Measurements from ENCODE around the gene POU2AF1. TPM values are rescaled to one million over a fixed set of nuclear protein-coding genes. Genes with fewer than 3 reads are reported as not detected.

POU2AF1 gene
- total and polyA plus RNA-seq, 2 of the 13 experiments (the other 11 are each of a cell fraction or from before 2014, with no cell fraction given) = 1.9 to 3.6 TPM

GRCh38 chr11:111412293-111412692, 33.2 kb upstream of the POU2AF1 start:
- Histone ChIP-seq H3K9me3 (ENCODE audit: low read length) (no peaks in the 10 kb centered on the region), H3K79me2 (ENCODE audit: insufficient read depth, low read length) (no peaks in the 10 kb centered on the region), H3K4me2 (ENCODE audit: low read depth, low read length) (no peak overlapping the region), H3K4me3 (replicated peaks in 1 of 3; ENCODE audit: insufficient read depth in 1 of 3, low read depth in 2 of 3, low read length in 3 of 3) (no peak overlapping the region), H3K36me3 (replicated peaks in 1 of 2; ENCODE audit: control insufficient read depth in 1 of 2, insufficient read depth in 2 of 2, low read length in 2 of 2) (no peaks in the 10 kb centered on the region), H4K20me1 (ENCODE audit: insufficient read depth, low read length) (no peaks in the 10 kb centered on the region), H2AFZ (ENCODE audit: low read length) (no peak overlapping the region), H3K27me3 (ENCODE audit: control insufficient read depth in 1 of 2, insufficient read depth in 2 of 2, low read length in 2 of 2) (no peaks in the 10 kb centered on the region), H3K4me1 (ENCODE audit: insufficient read depth, low read length) (peaks cover 48% of the 10 kb centered on the region), H3K9ac (ENCODE audit: insufficient read depth, low read depth, low read length) (no peak overlapping the region), H3K27ac (ENCODE audit: extremely low read length, insufficient read depth, low read length) (no peak overlapping the region)
- ChIA-PET POLR2A (interaction anchor here (1.3 kb wide), 1 partner anchor 45 kb away, joined by 3 read pairs; no protein-coding TSS in a partner anchor), CTCF (ENCODE audit: low intra/inter-chr PET ratio, low total read pairs) (no interaction called here)
- in situ Hi-C loops (cut with HindIII; ENCODE audit: extremely low pct_ligation_motif_present, low pct_unique_long_range_greater_than_20kb) = no loop called here
- TF ChIP-seq MAFK (conservative IDR thresholded peaks at IDR 0.05 in 1 of 2, IDR thresholded peaks at IDR 0.05 in 1 of 2; ENCODE audit: low read length in 2 of 2) (peak; percentile 39 to 72; a peak in 3 of 4 replicates), ZNF557 (CRISPR knock-in tag; IDR thresholded peaks at IDR 0.05) (no peak), MAFF (IDR thresholded peaks at IDR 0.05; ENCODE audit: low read depth, low read length) (peak; percentile 56; the same call in 1 of the 2 replicates)
- no peak for ATAC-seq
- intact Hi-C loops (cut with micrococcal nuclease; ENCODE audit: unreplicated experiment) = no loop called here
- no peak for DNase-seq (ENCODE audit: low spot score)
- no TSS peak for BruUV-seq (replicated peaks)
- FAIRE-seq = no peak
- WGBS (ENCODE audit: low lambda C conversion rate) = 87% methylated on average over 3 of the region's 3 CpGs

- H3K9me3 ChIP-seq (ENCODE audit: low read length) = no peaks in the 10 kb centered on the region
- ChIA-PET CTCF (ENCODE audit: low intra/inter-chr PET ratio, low total read pairs) (no interaction called here), POLR2A (interaction anchor here (1.1 to 1.3 kb wide), 2 partner anchors 16 to 44 kb away, joined by 3 read pairs; no protein-coding TSS in a partner anchor)
- WGBS (ENCODE audit: low lambda C conversion rate) = 95% methylated on average over 1 of the region's 2 CpGs
- no peak overlapping the region for H3K27ac ChIP-seq (ENCODE audit: extremely low read length, insufficient read depth, low read length)
- intact Hi-C loops (cut with micrococcal nuclease; ENCODE audit: unreplicated experiment) = no loop called here
- H3K4me2 ChIP-seq (ENCODE audit: low read depth, low read length) = no peak overlapping the region
- H3K79me2 ChIP-seq (ENCODE audit: insufficient read depth, low read length) = no peaks in the 10 kb centered on the region
- no peak for DNase-seq (ENCODE audit: low spot score)
- BruUV-seq (replicated peaks) = no TSS peak
- H4K20me1 ChIP-seq (ENCODE audit: insufficient read depth, low read length) = no peaks in the 10 kb centered on the region
- no peaks in the 10 kb centered on the region for H3K36me3 ChIP-seq (replicated peaks in 1 of 2; ENCODE audit: control insufficient read depth in 1 of 2, insufficient read depth in 2 of 2, low read length in 2 of 2)
- H3K27me3 ChIP-seq (ENCODE audit: control insufficient read depth in 1 of 2, insufficient read depth in 2 of 2, low read length in 2 of 2) = no peaks in the 10 kb centered on the region
- no peak for FAIRE-seq
- ATAC-seq = no peak
- H2AFZ ChIP-seq (ENCODE audit: low read length) = no peak overlapping the region
- H3K4me1 ChIP-seq (ENCODE audit: insufficient read depth, low read length) = peaks cover 40% of the 10 kb centered on the region
- in situ Hi-C loops (cut with HindIII; ENCODE audit: extremely low pct_ligation_motif_present, low pct_unique_long_range_greater_than_20kb) = no loop called here
- peak; percentile 65; the same call in 1 of the 2 replicates for TF ChIP-seq ZNF12 (CRISPR knock-in tag; IDR thresholded peaks at IDR 0.05)
- TF ChIP-seq ZNF879 (CRISPR knock-in tag; IDR thresholded peaks at IDR 0.05) = no peak
- H3K9ac ChIP-seq (ENCODE audit: insufficient read depth, low read depth, low read length) = no peak overlapping the region
- no peak overlapping the region for H3K4me3 ChIP-seq (replicated peaks in 1 of 3; ENCODE audit: insufficient read depth in 1 of 3, low read depth in 2 of 3, low read length in 3 of 3)
These were observed 32.4 kb upstream of the POU2AF1 start for GRCh38 chr11:111411456-111411855.
